ENCODE results near the gene CEACAM18. TPM values are rescaled to one million over a fixed set of nuclear protein-coding genes. Genes with fewer than 3 reads are reported as not detected.
A peak's percentile ranks its signal among the peaks of the same experiment; 100 is the strongest.

The CEACAM18 gene
- 1 to 10 TPM in 2 of 4 donors, under 1 TPM in 2; 0.10 to 5.8 (median 1.9) TPM for polyA plus RNA-seq
- long read RNA-seq, donor 1, partial matches to known transcripts, result 0 of 5 reads
- long read RNA-seq, donor 1, other reads (novel, unspliced or antisense), result 5 of 5 reads
- long read RNA-seq, donor 2, result 0 reads
- long read RNA-seq, donor 3, result 0 reads
- long read RNA-seq, donor 4, result 0 reads
- long read RNA-seq, donor 5, result 0 reads
- long read RNA-seq, donor 6, result 0 reads
- long read RNA-seq, donor 7, result 0 reads
- long read RNA-seq, donor 8, result 0 reads
- long read RNA-seq, donor 9, result 0 reads
- long read RNA-seq, donor 10, result 0 reads

DNA sequence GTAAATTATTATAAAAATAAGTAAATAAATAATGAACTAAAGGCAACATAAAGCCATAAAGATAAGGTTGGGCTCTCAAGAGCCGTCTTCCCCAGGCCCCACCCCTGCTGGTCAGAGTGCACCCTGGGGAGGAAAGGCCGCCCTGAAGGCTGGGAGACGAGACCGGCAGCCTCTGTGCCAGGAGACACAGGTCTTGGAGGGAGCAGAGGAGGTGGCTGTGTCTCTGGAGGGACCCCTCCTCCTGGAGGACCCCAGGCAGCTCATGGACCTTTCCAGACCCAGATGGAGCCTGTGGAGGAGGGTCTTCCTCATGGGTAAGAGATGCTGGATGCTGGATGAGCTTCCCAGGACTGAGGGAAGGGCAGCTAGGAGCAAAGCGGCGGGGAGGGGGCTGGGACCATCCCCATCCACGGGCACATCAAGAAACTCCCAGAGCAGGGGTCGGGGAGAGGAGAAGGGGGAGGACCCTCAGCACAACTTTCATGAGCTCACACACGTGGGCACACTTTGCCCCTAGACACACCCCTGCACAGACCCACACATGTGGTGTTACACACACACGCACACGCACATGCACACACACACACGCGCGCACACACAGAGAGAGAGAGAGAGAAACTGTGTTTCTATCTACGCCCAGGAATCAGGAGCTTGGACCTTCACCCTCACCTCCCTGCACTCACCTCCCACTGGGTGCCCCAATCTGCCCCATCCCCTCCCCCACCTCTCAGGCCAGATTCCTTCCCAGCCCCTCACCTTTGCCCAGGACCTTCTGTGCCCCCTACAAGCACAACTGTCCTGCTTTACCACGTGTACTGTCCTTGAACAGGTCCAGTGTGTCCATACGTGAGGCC lies at the start of gene CEACAM18:
Gene CEACAM18, plus strand, starts transcription at position 159 of the 854 bp plus-strand sequence.
- H3K4me3 ChIP-seq (ENCODE audit: low read depth in 1 of 3, low read length in 3 of 3), result peak within 1 kb of the TSS in 2 of 3 donors; percentile 66 to 76
- peak within 1 kb of the TSS; percentile 90 to 99 (median 97) for H3K27ac ChIP-seq (ENCODE audit: low read depth in 1 of 3, low read length in 2 of 3)
- peaks cover 0 to 47% (median 7%) of the 10 kb centered on the region in 3 donors for H3K4me1 ChIP-seq (ENCODE audit: control insufficient read depth in 3 of 3, insufficient read depth in 2 of 3, low read depth in 1 of 3, low read length in 2 of 3)
- DNase-seq (peak; percentile 90 to 92), FAIRE-seq (no peak)
- peaks cover 0 to 19% (median 0%) of the 10 kb centered on the region in 3 donors for H3K36me3 ChIP-seq (ENCODE audit: control insufficient read depth in 3 of 3, insufficient read depth in 2 of 3, low read depth in 1 of 3, low read length in 3 of 3)
- WGBS, 3 donors, result 20 to 46% (median 34%) methylated on average over 12 to 17 of the region's 17 CpGs
- no peaks in the 10 kb centered on the region for H3K27me3 ChIP-seq (ENCODE audit: control insufficient read depth in 3 of 3, insufficient read depth in 3 of 3, low read length in 3 of 3)
- peaks cover 0 to 14% of the 10 kb centered on the region in 2 donors for H3K9me3 ChIP-seq (ENCODE audit: control insufficient read depth in 2 of 2, insufficient read depth in 1 of 2, low read depth in 1 of 2, low read length in 1 of 2)

GRCh38 chr19:51430221-51430620 lies 48.1 kb upstream of the CEACAM18 start:
- WGBS, 3 donors, result 47 to 55% (median 48%) methylated on average over 3 of the region's 3 CpGs
- no peaks in the 10 kb centered on the region for H3K27me3 ChIP-seq (ENCODE audit: control insufficient read depth in 3 of 3, insufficient read depth in 3 of 3, low read length in 3 of 3)
- no peak overlapping the region for H3K4me3 ChIP-seq (ENCODE audit: low read depth in 1 of 3, low read length in 3 of 3)
- no peaks in the 10 kb centered on the region for H3K9me3 ChIP-seq (ENCODE audit: control insufficient read depth in 2 of 2, insufficient read depth in 1 of 2, low read depth in 1 of 2, low read length in 1 of 2)
- no peaks in the 10 kb centered on the region for H3K4me1 ChIP-seq (ENCODE audit: control insufficient read depth in 3 of 3, insufficient read depth in 2 of 3, low read depth in 1 of 3, low read length in 2 of 3)
- FAIRE-seq, result no peak
- no peaks in the 10 kb centered on the region for H3K36me3 ChIP-seq (ENCODE audit: control insufficient read depth in 3 of 3, insufficient read depth in 2 of 3, low read depth in 1 of 3, low read length in 3 of 3)
- DNase-seq, result no peak
- H3K27ac ChIP-seq (ENCODE audit: low read depth in 1 of 3, low read length in 2 of 3), result no peak overlapping the region

DNA sequence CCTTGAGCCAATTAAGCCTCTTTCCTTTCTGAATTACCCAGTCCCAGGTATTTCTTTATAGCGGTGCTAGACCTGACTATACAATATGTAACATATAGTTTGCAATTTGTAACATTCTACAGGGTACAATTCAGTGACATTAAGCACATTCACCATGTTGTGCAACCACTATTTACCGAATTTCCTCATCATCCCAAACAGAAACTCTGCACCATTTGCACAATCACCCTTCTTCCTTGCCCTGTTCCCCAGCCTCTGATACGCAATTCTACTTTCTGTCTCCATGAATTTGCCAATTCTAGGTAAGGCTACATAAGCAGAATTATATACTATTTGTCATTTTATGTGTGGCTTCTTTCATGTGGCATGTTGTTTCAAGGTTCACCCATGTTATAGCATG lies 47.2 kb upstream of the CEACAM18 start:
- Histone ChIP-seq H3K27me3 (ENCODE audit: control insufficient read depth in 3 of 3, insufficient read depth in 3 of 3, low read length in 3 of 3) (no peaks in the 10 kb centered on the region), H3K9me3 (ENCODE audit: control insufficient read depth in 2 of 2, insufficient read depth in 1 of 2, low read depth in 1 of 2, low read length in 1 of 2) (no peaks in the 10 kb centered on the region), H3K27ac (ENCODE audit: low read depth in 1 of 3, low read length in 2 of 3) (no peak overlapping the region), H3K4me1 (ENCODE audit: control insufficient read depth in 3 of 3, insufficient read depth in 2 of 3, low read depth in 1 of 3, low read length in 2 of 3) (no peaks in the 10 kb centered on the region), H3K36me3 (ENCODE audit: control insufficient read depth in 3 of 3, insufficient read depth in 2 of 3, low read depth in 1 of 3, low read length in 3 of 3) (no peaks in the 10 kb centered on the region), H3K4me3 (ENCODE audit: low read depth in 1 of 3, low read length in 3 of 3) (no peak overlapping the region)
- no peak for FAIRE-seq
- 50 to 64% (median 57%) methylated on average over 3 of the region's 3 CpGs for WGBS, 3 donors
- DNase-seq, result no peak

GRCh38 chr19:51433043-51433442 lies 45.3 kb upstream of the CEACAM18 start:
- 51 to 62% (median 51%) methylated on average over 4 of the region's 4 CpGs for WGBS, 3 donors
- FAIRE-seq, result no peak
- Histone ChIP-seq H3K27me3 (ENCODE audit: control insufficient read depth in 3 of 3, insufficient read depth in 3 of 3, low read length in 3 of 3) (peaks cover 0 to 2% (median 0%) of the 10 kb centered on the region in 3 donors), H3K4me3 (ENCODE audit: low read depth in 1 of 3, low read length in 3 of 3) (no peak overlapping the region), H3K27ac (ENCODE audit: low read depth in 1 of 3, low read length in 2 of 3) (no peak overlapping the region), H3K36me3 (ENCODE audit: control insufficient read depth in 3 of 3, insufficient read depth in 2 of 3, low read depth in 1 of 3, low read length in 3 of 3) (no peaks in the 10 kb centered on the region), H3K9me3 (ENCODE audit: control insufficient read depth in 2 of 2, insufficient read depth in 1 of 2, low read depth in 1 of 2, low read length in 1 of 2) (no peaks in the 10 kb centered on the region), H3K4me1 (ENCODE audit: control insufficient read depth in 3 of 3, insufficient read depth in 2 of 3, low read depth in 1 of 3, low read length in 2 of 3) (no peaks in the 10 kb centered on the region)
- DNase-seq, result no peak

- no peak for FAIRE-seq
- Histone ChIP-seq H3K27me3 (ENCODE audit: control insufficient read depth in 3 of 3, insufficient read depth in 3 of 3, low read length in 3 of 3) (peaks cover 0 to 5% (median 0%) of the 10 kb centered on the region in 3 donors), H3K9me3 (ENCODE audit: control insufficient read depth in 2 of 2, insufficient read depth in 1 of 2, low read depth in 1 of 2, low read length in 1 of 2) (no peaks in the 10 kb centered on the region), H3K27ac (ENCODE audit: low read depth in 1 of 3, low read length in 2 of 3) (no peak overlapping the region), H3K36me3 (ENCODE audit: control insufficient read depth in 3 of 3, insufficient read depth in 2 of 3, low read depth in 1 of 3, low read length in 3 of 3) (no peaks in the 10 kb centered on the region), H3K4me1 (ENCODE audit: control insufficient read depth in 3 of 3, insufficient read depth in 2 of 3, low read depth in 1 of 3, low read length in 2 of 3) (peaks cover 0 to 3% (median 0%) of the 10 kb centered on the region in 3 donors), H3K4me3 (ENCODE audit: low read depth in 1 of 3, low read length in 3 of 3) (no peak overlapping the region)
- 82 to 87% (median 86%) methylated on average over 1 of the region's 1 CpG for WGBS, 3 donors
- DNase-seq, result no peak
Observed at GRCh38 chr19:51434456-51434855, 43.9 kb upstream of the CEACAM18 start.

DNA sequence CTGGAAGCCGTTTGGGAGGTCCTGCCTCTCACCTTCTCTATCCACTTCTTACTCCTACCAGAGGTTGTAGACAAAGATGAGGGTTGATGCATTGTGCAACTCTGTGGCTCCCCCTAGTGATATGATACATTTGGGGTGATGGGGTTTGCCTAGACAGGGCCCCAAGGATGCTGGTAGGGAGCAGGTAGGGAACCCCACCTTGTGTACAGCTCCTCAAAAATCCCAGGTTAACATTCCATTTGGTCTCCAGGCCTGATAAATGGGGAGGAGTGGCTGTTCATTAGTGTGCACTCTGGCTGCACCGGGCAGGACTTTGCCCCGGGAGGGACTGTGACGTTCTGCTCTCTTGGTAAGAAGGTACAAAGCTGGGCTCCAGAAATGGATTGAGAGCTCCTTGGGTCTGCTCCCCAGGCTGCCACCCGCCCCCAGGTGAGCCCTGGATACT lies 39.3 kb upstream of the CEACAM18 start:
- WGBS, 3 donors, result 9 to 50% (median 23%) methylated on average over 5 of the region's 5 CpGs
- DNase-seq, result peak; percentile 64 to 82
- H3K27me3 ChIP-seq (ENCODE audit: control insufficient read depth in 3 of 3, insufficient read depth in 3 of 3, low read length in 3 of 3), result peaks cover 0 to 5% (median 0%) of the 10 kb centered on the region in 3 donors

DNA sequence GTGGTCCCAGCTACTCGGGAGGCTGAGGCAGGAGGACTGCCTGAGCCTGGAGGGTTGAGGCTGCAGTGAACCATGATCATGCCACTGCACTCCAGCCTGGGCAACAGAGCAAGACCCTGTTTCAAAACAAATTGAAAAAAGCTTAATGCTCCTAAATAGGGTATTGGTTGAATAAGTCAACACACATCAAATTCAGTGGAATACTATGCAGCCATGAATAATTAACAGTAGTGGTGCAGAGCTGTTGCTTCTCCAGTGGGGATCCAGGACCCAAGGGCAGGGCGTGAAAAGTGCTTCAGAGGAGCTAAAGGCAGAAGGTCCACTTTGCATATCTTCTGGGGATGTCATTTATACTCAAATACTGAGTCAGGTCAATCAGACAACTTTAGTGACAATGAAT lies 38.3 kb upstream of the CEACAM18 start:
- Histone ChIP-seq H3K27ac (ENCODE audit: low read depth in 1 of 3, low read length in 2 of 3) (no peak overlapping the region), H3K9me3 (ENCODE audit: control insufficient read depth in 2 of 2, insufficient read depth in 1 of 2, low read depth in 1 of 2, low read length in 1 of 2) (no peaks in the 10 kb centered on the region), H3K4me3 (ENCODE audit: low read depth in 1 of 3, low read length in 3 of 3) (no peak overlapping the region), H3K4me1 (ENCODE audit: control insufficient read depth in 3 of 3, insufficient read depth in 2 of 3, low read depth in 1 of 3, low read length in 2 of 3) (peaks cover 0 to 3% (median 0%) of the 10 kb centered on the region in 3 donors), H3K36me3 (ENCODE audit: control insufficient read depth in 3 of 3, insufficient read depth in 2 of 3, low read depth in 1 of 3, low read length in 3 of 3) (no peaks in the 10 kb centered on the region), H3K27me3 (ENCODE audit: control insufficient read depth in 3 of 3, insufficient read depth in 3 of 3, low read length in 3 of 3) (peaks cover 0 to 5% (median 0%) of the 10 kb centered on the region in 3 donors)
- WGBS, 3 donors, result 77 to 80% (median 79%) methylated on average over 2 of the region's 2 CpGs
- no peak for FAIRE-seq
- no peak for DNase-seq

More for the DNA sequence above, 39.3 kb upstream of the CEACAM18 start:
- Histone ChIP-seq H3K9me3 (ENCODE audit: control insufficient read depth in 2 of 2, insufficient read depth in 1 of 2, low read depth in 1 of 2, low read length in 1 of 2) (no peaks in the 10 kb centered on the region), H3K27ac (ENCODE audit: low read depth in 1 of 3, low read length in 2 of 3) (no peak overlapping the region), H3K36me3 (ENCODE audit: control insufficient read depth in 3 of 3, insufficient read depth in 2 of 3, low read depth in 1 of 3, low read length in 3 of 3) (no peaks in the 10 kb centered on the region), H3K4me1 (ENCODE audit: control insufficient read depth in 3 of 3, insufficient read depth in 2 of 3, low read depth in 1 of 3, low read length in 2 of 3) (peaks cover 0 to 3% (median 0%) of the 10 kb centered on the region in 3 donors), H3K4me3 (ENCODE audit: low read depth in 1 of 3, low read length in 3 of 3) (no peak overlapping the region)
- no peak for FAIRE-seq

DNA sequence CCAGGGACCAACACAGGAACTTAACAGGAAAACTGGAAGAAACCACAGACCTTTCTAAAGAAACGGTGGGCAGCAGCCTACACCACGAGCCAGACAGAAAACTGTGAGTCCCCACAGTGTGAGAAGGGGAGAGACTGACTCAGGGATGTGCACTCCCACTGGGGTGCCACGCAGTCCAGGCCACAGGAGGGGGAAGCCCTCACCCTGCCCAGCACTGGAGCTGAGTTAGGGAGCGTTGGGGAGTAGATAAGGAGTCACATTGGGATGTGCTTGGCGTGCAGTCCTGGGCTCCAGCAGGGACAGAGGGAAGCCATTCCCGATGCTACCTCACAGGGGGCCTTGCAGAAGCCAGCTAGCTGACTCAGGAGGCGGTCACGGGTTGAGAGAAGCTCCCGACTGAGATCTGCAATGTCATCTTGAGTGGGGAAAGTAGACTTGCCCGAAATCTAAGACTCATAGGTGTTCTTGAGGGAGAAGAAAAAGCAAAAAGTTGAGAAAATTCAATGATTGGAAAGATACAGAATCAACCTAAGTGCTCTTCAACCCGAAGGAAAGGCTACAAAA lies 37.4 kb upstream of the CEACAM18 start:
- H3K27ac ChIP-seq (ENCODE audit: low read depth in 1 of 3, low read length in 2 of 3), result peak overlapping the region in 1 of 3 donors; percentile 41
- WGBS, 3 donors, result 38 to 51% (median 46%) methylated on average over 11 of the region's 11 CpGs
- DNase-seq (no peak), FAIRE-seq (no peak)
- H3K36me3 ChIP-seq (ENCODE audit: control insufficient read depth in 3 of 3, insufficient read depth in 2 of 3, low read depth in 1 of 3, low read length in 3 of 3), result no peaks in the 10 kb centered on the region
- H3K27me3 ChIP-seq (ENCODE audit: control insufficient read depth in 3 of 3, insufficient read depth in 3 of 3, low read length in 3 of 3), result peaks cover 0 to 5% (median 0%) of the 10 kb centered on the region in 3 donors
- H3K4me1 ChIP-seq (ENCODE audit: control insufficient read depth in 3 of 3, insufficient read depth in 2 of 3, low read depth in 1 of 3, low read length in 2 of 3), result peaks cover 0 to 3% (median 0%) of the 10 kb centered on the region in 3 donors
- H3K9me3 ChIP-seq (ENCODE audit: control insufficient read depth in 2 of 2, insufficient read depth in 1 of 2, low read depth in 1 of 2, low read length in 1 of 2), result no peaks in the 10 kb centered on the region
- H3K4me3 ChIP-seq (ENCODE audit: low read depth in 1 of 3, low read length in 3 of 3), result no peak overlapping the region

Data from small intestine (tissue), 16 donors.